BE2C (cell line): ENCODE data around the gene NDUFB1.
A peak's percentile ranks its signal among the peaks of the same experiment; 100 is the strongest.

Source experiments
- DNase-seq: peaks from one replicate; pipeline ENCODE4 v3.0.0-alpha.2; 2020
- H3K27me3 ChIP-seq: fragments of 250-450 bp; sonication (Bioruptor Pico); 2 replicates; pipeline ENCODE4 v1.5.1; 2020; ENCODE audit warnings: mild to moderate bottlenecking
- H3K36me3 ChIP-seq: fragments of 250-450 bp; sonication (Bioruptor Pico); 2 replicates; pipeline ENCODE4 v1.5.1; 2020; ENCODE audit warnings: mild to moderate bottlenecking
- H3K4me1 ChIP-seq: fragments of 250-450 bp; sonication (Bioruptor Pico); 2 replicates; pipeline ENCODE4 v1.5.1; 2020
- H3K4me3 ChIP-seq: 2 replicates; pipeline ENCODE4 v1.5.1; 2011; ENCODE audit warnings: low read depth, low read length
- H3K9me3 ChIP-seq: fragments of 250-450 bp; sonication (Bioruptor Pico); 2 replicates; pipeline ENCODE4 v1.5.1; 2020
- TF ChIP-seq, protein P1 (sequence below): IDR thresholded peaks from 2 replicates; pipeline ENCODE4 v1.5.1; 2012; ENCODE audit warnings: mild to moderate bottlenecking, low read depth, low read length

The NDUFB1 gene

DNA sequence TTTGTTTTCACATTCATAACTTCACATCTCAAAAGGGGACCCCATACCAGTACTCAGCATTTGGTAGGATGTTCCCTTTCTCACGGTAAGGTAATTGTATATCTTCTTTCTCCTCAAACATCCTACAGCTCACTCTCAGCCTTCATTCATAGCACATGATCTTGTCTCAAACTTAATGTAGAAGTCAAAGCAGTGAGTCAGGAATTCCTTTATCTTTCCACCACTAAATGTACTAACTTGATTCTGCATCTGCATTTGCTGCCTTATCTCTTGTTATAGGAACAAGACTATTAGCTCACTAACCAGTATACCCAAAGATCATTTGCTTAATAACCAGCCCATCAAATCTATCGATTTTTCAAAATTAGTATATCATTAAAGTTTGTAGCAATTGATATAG lies 23.2 kb upstream of the NDUFB1 start:
- Histone ChIP-seq H3K9me3 (no peaks in the 10 kb centered on the region), H3K36me3 (peaks cover 81% of the 10 kb centered on the region), H3K4me3 (no peak overlapping the region), H3K4me1 (no peaks in the 10 kb centered on the region), H3K27me3 (no peaks in the 10 kb centered on the region)
- TF ChIP-seq, protein P1, sequence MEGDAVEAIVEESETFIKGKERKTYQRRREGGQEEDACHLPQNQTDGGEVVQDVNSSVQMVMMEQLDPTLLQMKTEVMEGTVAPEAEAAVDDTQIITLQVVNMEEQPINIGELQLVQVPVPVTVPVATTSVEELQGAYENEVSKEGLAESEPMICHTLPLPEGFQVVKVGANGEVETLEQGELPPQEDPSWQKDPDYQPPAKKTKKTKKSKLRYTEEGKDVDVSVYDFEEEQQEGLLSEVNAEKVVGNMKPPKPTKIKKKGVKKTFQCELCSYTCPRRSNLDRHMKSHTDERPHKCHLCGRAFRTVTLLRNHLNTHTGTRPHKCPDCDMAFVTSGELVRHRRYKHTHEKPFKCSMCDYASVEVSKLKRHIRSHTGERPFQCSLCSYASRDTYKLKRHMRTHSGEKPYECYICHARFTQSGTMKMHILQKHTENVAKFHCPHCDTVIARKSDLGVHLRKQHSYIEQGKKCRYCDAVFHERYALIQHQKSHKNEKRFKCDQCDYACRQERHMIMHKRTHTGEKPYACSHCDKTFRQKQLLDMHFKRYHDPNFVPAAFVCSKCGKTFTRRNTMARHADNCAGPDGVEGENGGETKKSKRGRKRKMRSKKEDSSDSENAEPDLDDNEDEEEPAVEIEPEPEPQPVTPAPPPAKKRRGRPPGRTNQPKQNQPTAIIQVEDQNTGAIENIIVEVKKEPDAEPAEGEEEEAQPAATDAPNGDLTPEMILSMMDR = no peak
- no peak for DNase-seq

DNA sequence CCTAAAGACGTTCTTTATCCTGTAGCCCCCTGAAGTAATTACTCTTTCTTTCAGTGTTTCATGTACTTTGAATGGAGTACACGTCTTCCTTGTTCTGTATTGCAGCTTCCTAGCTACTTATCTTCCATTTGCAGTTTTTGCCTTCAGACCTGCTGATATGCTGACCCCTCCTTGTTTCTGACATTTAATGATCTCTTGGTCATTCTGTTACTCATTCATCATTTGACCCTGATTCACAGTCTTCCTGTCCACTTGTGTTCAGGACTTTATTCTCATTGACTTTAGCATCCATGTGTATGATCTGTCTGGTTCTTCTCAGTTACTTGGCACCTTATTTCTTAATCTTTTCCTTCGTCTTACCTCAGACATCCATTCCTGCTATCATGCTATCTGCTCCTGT lies 22.5 kb upstream of the NDUFB1 start:
- DNase-seq = no peak
- TF ChIP-seq, protein P1 = no peak
- H3K9me3 ChIP-seq = no peaks in the 10 kb centered on the region
- no peaks in the 10 kb centered on the region for H3K27me3 ChIP-seq
- H3K4me1 ChIP-seq = no peaks in the 10 kb centered on the region
- peaks cover 81% of the 10 kb centered on the region for H3K36me3 ChIP-seq
- H3K4me3 ChIP-seq = no peak overlapping the region

DNA sequence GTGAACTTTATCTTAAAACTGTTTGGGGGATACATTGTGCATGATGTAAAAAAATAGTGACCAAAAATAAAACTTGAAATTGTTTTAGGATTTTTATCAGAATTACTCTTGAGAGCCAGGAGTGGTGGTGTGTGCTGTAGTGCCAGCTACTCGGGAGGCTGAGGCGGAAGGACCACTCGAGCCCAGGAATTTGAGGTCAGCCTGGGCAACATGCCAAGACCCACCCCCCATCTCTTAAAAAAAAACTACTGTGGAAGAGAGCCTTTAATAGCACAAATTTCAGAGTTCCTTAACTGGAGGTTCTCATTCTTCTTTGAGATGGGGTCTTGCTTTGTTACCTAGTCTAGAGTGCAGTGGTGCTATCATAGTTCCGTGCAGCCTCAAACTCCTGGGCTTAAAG lies 21.8 kb upstream of the NDUFB1 start:
- no peak overlapping the region for H3K4me3 ChIP-seq
- no peaks in the 10 kb centered on the region for H3K9me3 ChIP-seq
- no peaks in the 10 kb centered on the region for H3K4me1 ChIP-seq
- H3K27me3 ChIP-seq = no peaks in the 10 kb centered on the region
- TF ChIP-seq, protein P1 = no peak
- H3K36me3 ChIP-seq = peaks cover 86% of the 10 kb centered on the region
- no peak for DNase-seq

DNA sequence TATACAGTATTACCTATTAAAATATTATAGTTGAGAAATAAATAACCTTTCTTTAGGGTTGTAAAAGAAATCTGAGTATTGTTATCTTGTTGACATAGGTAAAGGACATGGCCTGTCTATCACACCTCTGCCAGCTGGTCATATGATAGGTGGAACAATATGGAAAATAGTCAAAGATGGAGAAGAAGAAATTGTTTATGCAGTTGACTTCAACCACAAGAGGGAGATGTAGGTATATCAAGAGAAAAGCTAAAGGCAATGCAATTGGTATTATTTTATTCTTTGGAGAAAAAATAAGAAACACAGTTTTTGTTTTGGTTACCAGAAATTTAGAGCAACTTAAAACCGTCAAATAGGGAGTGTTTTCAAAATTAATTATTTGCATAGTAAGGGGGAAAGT lies 13.8 kb upstream of the NDUFB1 start:
- no peaks in the 10 kb centered on the region for H3K27me3 ChIP-seq
- TF ChIP-seq, protein P1 = peak; percentile 58
- H3K4me3 ChIP-seq = no peak overlapping the region
- no peaks in the 10 kb centered on the region for H3K9me3 ChIP-seq
- peaks cover 4% of the 10 kb centered on the region; the same call in 1 of the 2 replicates for H3K4me1 ChIP-seq
- no peak for DNase-seq
- H3K36me3 ChIP-seq = peaks cover 73% of the 10 kb centered on the region

DNA sequence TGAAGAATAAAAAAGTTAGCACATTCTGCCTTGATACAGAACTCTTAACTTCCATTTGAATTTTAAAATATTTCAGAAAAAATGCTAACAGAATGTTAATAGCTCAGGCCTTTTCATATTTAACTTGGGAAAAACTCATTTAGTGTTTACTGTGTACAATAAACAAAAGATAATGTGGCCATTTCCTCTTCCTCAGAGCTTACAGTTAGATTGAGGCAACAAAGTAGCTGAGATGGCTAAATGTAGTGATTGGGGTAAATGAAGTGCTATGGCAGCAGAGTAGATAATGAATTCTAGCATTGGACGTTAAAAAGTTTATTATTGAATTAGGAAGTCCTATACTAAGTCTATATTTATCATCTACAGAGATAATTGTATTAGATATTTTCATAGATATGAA lies 12.9 kb upstream of the NDUFB1 start:
- no peaks in the 10 kb centered on the region for H3K27me3 ChIP-seq
- no peaks in the 10 kb centered on the region for H3K9me3 ChIP-seq
- peaks cover 4% of the 10 kb centered on the region; the same call in 1 of the 2 replicates for H3K4me1 ChIP-seq
- H3K4me3 ChIP-seq = no peak overlapping the region
- peaks cover 74% of the 10 kb centered on the region for H3K36me3 ChIP-seq
- TF ChIP-seq, protein P1 = no peak
- no peak for DNase-seq

DNA sequence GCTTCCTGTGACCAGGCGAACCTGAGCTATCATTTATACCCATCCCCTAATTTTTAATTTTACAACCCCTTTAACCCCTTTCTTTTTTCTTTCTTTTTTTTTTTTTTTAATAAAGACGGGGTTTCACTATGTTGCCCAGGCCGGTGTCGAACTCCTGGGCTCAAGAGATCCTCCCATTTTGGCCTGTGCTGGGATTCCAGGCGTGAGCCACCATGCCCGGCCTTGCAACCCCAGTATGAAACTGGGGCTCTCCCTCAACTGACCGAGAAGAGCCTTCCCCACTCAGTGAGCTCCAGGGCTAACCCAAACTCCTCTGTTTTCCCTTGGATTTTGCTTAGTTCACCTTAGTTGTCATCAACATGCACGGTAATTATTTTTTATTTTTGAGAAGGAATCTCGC lies 1.3 kb upstream of the NDUFB1 start:
- DNase-seq = no peak
- TF ChIP-seq, protein P1 = no peak
- Histone ChIP-seq H3K9me3 (no peaks in the 10 kb centered on the region), H3K36me3 (peaks cover 30% of the 10 kb centered on the region), H3K27me3 (no peaks in the 10 kb centered on the region), H3K4me1 (peaks cover 6% of the 10 kb centered on the region), H3K4me3 (peak overlapping the region; percentile 96)
